NCI-H748 treated with DMSO at 0.1 percent for 48 hours (cell line): ENCODE measurements around the gene NPTXR.

ENCODE experiments used
- DNase-seq: peaks from one replicate; lab custom pipeline; 2025; lab: John Stamatoyannopoulos, UW

The NPTXR gene

DNA sequence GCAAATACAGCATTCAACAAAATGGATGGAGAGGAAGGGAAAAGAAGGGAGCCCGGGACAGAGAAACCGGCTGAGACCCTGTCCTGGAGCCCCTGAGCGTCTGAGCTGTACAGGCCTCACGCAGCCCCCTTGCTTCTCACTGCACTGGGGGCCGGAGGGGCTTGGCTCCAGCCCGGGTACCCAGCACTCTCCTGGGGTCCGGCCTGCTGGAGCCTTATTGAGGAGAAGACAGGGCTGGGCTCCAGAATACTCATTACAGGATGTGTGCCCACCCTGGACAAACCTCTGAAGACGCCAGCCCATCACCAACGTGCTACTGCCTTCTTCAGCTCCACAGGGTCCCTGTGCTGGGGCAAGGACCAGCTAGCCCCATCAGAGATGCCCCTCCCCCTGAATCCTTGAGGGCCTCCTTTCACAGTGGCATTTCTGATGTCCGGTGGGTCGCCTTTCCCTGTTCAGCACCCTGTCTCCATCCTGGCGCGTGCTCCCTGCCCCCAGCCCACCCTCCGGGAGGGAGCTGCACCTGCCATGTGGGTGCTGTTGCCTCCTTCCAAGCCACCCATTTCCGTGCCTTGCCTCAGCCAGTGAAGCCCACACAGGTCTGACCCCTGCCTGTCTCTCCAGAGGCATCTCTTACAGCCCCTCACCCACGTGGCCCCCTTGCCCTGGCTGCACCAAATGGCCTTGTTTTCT is 73.4 kb downstream of the NPTXR start:
- no peak for DNase-seq
